GM18502 (cell line): ENCODE results near the gene RHAG.
"Not testable (repeated sequence)": the region's sequence is repeated elsewhere in the genome, so short reads cannot be mapped to it uniquely, and the experiment has no call there.

Experiments used
- ATAC-seq: cut with Tn5 transposase; IDR thresholded peaks from one replicate; pipeline ENCODE4 v1.9.1; 2021; ENCODE audit warnings: mild to moderate bottlenecking; ENCODE audit not compliant: unreplicated experiment, poor library complexity

RHAG gene

DNA sequence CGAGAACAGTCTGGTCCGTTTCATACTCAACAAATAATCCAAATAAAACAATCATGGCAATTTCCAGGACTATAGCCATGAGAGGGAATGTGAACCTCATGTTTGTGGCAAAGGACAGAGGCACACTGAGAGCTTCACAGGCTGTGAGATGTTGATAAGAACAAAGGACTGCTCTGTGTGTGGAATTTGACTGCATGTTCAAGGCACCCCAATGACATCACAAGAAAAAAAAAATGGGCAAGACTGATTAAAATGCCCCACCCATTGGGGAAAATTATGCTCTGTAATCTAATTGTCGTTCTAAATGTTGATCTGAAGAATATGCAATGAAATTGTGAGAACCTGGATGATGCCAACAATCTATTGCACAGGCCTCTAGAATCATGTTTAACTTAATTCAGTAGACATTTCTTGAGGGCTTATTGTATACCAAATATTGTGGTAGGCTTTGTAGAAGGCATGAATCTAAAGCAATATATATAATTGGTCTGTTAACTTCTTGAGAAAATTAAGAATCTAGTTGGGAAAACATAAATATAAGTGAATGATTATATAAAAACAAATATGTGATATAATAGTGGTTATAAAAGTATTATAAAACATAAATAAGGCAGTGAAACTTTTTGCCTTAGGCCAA lies at the start of gene RHAG:
TSS of gene RHAG (minus strand) at position 127 of the 637 bp plus-strand sequence. CDS start at position 100, 27 bp downstream.
- no peak for ATAC-seq

DNA sequence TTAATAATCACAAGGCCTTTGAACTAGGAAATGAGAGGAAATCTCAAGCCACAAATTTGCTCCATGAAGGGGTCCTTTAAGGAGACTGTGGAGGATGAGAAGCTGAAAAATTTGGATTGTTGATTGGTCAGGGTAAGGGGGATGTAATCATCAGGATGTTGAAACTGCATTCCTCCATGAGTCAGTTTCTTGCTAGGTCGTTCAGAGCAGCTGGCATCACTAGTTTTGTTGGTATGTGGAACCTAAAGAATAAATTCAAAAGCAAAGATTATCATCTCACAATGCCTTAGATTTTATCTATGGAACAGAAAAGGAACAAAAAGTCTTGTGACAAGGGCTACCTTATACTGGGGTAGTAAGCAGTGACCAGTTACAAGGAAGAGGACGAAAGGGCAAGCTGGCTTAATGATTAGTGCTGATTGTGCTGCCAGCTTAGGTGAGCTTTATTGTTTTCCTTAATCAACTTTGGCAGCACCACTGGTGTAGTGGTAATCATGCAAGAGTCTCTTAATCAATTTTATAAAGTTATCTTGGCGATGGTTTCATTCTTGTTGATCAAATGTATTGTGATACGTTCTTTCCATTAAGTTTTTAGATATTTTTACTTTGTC lies 40.1 kb upstream of the RHAG start:
- ATAC-seq, result no peak

DNA sequence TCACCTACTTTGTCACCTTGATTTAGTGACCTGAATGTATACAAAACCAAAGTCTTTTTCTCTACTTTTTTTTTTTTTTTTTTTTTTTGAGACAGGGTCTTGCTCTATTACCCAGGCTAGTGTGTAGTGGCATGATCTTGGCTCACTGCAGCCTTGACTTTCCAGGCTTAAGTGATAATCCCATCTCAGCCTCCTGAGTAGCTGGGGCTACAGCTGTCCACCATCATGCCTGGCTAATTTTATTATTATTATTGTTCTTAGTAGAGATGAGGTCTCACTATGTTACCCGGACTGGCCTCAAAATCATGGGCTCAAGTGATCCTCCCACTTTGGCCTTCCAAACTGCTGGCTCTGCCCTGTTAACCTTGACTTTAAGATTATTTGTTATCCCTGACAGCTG lies 39.2 kb upstream of the RHAG start:
- ATAC-seq, result no peak

DNA sequence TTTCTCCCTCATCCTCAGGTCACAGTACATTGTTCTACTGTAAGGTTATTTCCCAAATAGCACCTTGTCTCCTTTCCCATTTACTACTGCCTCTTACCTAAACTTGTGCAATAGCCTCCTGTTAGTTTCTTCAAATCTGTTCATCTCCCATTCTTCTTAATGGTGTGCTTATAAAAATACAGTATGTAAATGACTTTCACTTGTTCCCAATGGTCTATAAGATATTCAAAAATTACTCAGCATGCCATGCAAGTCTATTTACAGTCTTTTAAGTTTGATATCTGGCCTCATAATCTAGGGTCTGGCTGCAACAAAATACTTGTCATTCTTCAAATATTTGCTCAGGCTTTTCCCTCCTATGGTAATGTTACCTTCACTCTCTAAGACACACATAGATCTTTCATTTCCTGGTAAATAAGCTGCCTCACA lies 31.5 kb upstream of the RHAG start:
- no peak for ATAC-seq

DNA sequence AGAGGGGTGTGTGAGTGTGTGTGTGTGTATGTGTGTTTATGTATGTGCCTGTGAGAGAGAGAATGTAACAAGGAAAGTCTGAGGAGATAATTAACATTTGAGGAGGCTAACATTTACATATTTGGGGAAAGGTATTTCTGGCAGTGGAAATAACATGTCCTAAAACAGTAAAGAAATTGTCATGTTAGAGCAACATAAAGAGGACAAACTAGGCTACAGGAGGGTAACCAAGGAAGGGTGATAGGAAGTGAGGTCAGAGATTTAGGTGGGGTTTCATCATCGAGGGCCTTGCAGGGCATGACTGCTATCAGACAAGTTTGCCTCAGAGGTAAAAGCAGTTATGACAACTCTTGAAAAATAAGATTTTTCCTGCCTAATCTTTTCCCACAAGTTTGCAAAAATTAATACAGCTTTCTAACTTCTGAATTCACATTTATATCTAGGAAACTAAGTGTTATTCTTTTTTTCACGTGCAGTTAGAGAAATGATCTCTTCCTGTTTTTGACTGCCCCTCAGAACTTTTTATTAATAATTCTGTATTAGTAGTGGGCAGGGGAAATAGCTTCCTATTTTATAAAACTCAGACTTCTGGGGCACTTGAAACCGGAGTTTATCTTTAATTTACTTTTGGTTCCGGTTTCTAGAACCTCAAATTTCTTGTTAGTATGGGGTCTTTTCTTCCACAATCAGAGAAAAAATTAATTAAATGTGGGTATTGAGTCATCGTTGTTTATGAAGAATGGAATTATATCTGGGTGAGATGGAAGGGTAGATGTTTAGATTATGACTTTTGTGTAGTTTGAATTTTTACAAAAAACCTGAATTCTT lies 30.5 kb upstream of the RHAG start:
- no peak for ATAC-seq

DNA sequence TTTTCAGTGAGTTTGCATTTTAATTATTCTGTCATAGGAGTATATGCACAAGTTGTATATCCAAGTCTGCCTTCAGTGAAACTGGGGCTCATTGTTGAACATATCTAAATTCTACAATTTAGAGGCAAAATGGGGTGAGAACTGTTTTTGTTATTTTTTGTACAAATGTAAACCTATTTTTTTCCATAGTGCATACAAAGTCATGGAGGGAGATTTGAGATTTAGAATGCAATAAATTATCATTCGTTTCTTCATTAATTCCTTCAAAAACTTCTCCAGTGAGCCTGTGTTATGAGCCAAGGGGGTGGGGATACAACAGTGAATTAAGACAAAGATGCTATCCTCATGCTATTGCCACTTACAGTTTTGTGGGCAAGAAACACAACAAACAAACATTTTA lies 29.8 kb upstream of the RHAG start:
- ATAC-seq, result no peak

DNA sequence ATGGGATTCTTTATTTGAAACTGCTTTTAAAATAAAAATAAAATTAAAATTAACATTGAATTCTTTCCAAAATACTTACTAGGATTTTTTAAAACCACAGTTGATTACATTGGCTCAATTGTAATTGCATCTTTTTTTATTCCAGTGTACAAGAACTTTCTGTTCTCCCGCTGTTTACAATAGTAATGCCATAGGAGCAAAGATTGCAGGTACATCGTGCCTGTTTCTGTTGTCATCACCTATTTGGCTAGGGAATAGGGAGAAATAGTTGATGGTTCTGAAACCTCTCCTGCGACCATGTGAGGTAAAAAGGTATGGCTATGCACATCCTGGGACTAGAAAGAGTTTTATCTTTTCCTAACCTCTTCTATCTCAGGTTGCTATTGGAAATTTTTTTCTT lies 28.2 kb upstream of the RHAG start:
- ATAC-seq, result no peak

DNA sequence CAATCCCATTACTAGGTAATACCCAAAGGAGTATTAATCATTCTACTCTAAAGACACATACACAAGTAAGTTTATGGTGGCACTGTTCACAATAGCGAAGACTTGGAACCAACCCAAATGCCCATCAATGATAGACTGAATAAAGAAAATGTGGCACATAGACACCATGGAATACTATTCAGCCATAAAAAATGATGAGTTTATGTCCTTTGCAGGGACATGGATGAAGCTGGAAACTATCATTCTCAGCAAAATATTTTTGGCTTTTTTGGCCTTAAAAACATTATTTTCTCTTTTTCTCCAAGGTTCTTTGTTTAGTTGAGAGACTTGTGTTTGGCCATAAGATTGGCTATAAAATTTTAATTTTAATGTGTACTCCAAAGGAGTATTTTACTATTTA lies 27.4 kb upstream of the RHAG start:
- ATAC-seq, result not testable (repeated sequence)

DNA sequence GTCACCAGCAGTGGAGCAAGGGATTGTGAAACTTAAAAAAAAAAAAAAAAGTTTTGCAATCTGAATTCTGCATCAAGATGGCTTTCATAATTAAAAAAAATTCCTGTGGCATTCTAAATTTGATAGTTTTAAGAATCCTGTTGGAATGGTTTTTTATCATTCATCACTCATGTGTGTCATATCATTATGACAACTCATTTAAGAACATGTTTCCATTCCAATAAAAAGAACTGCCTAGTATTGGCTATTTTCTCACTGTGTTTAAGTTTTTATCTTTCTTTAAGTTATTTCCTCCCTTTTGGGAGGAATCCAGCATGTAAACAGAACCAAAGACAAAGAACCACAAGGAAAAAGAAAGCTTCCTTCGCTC lies 26.2 kb upstream of the RHAG start:
- ATAC-seq, result no peak

DNA sequence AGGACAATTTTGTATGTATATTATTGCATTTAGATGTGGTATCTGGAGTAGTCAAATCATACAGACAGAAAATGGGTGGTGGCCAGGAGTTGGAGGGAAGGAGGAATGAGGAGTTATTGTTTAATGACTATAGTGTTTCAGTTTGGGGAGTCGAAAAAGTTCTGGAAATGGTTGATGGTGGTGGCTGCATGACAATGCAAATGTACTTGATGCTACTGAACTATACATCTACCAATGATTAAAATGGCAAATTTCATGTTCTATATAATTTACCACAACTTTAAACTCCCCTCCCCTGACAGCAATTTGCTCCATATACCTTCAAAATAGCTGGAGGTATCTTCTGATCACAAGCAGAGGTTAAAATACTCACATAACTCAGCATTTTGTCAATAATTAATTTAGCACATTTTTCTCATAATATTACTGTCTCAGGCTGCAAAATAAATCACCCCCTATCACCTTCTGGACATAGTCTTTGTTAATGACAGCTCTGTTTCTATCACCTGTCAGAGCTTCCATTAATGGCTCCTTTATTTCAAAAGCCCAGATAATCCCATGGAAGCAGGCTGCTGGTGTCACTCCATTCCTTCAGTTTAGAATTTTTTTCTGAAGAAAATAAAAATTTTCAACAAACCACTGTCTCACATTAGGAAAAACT lies 25.7 kb upstream of the RHAG start:
- no peak for ATAC-seq

DNA sequence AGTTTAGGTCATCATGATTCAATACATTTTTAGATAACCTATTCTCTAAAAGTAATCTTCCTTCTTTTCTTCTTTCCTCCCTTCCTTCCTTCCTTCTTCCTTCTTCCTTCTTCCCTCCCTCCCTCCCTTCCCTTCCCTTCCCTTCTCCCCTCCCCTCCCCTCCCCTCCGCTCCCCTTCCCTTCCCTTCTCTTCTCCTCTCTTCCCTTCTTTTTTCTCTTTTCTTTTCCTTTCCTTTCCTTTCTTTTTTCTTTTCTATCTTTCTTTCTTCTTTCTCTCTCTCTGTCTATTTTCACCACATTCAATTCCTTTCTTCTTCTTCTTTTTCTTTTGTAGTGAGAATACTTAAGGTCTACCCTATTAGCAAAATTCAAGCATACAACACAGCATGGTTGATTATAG lies 17.3 kb upstream of the RHAG start:
- no peak for ATAC-seq

DNA sequence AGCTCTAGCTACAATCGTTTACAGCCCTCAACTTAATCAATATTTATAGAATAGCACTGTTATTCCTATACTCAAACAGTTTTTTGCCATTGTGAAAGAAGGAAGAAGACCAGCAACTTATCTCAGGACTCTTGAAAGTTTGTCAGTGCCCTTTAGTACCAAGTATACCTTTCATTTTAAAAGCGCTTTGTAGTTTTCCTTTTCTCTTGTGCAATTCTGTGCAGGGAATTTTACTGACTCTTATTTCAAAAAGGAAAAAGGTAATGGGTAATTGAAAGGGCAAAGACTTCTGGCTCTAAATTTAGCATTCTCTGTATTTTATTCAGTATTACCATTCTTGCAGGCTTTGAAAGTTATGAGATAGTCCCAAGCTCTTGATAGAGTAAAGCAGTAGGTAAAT lies 16.8 kb upstream of the RHAG start:
- no peak for ATAC-seq

DNA sequence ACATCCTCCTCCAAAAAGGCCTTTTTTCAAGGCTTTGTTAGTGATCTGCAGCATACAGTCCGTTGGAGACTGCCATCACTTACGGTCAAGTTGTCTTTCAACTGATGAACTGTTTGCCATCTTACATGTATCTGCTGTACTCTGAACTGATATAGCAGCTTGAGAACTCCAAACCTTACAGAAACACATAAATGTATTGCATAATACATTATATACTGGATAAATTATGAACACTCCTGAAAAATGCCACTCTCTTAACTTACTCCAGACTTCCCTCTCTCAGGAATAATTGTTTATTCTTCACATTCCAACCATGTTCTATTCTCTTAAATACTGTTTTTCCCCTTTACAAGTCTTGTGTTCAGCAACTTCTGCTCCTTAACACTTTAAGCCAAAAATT lies 14.6 kb upstream of the RHAG start:
- ATAC-seq, result no peak

DNA sequence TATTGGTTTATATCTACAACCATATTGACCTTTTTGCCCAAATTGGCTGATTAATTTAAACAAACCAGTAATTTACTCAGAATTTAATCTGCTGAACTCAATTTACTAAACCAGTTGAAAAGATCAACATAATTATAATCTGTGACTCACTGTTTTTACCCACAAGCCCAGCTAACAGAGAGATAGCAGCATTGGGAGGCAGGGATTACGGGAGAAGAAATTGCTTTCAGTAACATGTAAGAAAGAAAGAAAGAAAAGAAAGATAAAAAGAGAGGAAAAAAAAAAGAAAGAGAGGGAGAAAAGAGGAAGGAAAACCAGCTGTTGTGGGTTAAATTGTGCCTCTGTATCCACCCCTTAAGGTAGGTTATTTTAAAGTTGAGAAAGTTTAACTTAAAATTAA lies 13.3 kb upstream of the RHAG start:
- ATAC-seq, result no peak

DNA sequence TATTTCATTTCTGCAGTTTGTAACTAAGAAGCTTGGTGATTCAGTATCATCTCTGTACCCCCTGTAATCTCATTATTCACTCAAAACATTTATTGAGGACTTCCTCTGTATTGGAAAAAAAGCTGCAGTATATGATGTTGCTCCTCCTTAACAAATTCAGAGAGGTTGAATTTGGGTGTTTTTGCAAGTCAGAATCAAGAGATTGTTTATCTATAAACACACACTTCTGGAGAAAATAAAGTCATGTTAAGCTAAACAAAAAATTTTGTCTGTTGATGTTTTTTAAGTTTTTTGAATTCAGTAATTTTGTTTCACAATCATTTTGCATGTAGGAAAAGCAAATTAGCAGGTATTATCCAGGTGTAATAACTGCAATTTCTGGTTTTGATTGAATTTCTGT lies 11.4 kb upstream of the RHAG start:
- ATAC-seq, result no peak

DNA sequence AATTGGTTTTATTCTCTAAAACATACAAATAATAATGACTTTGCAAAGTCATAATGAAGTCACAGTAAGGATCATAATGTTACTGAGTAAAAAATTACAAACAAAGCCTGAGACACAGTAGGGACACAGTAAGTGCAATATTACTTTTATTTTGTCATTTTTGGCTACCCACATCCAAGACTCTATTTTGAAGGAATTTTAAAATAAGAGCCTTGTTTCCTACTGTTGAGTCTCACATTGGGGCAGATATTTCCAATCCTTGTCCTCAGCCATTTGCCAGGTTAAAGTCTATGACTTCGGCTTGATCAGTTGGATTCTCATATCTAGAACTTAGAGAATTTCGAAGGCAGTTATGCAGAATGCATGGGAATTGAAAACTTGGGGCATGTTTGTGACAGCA lies 10.8 kb upstream of the RHAG start:
- no peak for ATAC-seq

DNA sequence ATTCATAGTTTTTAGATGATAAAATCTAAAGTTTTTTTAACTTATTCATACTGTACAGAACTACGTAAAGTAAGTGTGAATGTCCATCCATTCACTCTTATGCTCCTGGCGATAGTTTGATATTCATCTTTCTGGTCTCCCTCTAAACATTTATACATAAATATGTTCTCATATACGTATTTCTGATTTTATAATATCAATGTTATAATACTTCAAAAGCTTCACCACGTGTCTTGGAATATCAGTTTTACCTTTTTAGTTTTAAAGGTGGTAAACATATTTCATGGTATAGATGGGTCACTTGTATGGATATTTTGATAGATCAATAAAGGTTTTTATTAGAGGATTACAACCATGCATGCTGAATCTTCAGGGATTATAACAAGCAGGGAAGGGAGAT lies 10.3 kb upstream of the RHAG start:
- no peak for ATAC-seq

DNA sequence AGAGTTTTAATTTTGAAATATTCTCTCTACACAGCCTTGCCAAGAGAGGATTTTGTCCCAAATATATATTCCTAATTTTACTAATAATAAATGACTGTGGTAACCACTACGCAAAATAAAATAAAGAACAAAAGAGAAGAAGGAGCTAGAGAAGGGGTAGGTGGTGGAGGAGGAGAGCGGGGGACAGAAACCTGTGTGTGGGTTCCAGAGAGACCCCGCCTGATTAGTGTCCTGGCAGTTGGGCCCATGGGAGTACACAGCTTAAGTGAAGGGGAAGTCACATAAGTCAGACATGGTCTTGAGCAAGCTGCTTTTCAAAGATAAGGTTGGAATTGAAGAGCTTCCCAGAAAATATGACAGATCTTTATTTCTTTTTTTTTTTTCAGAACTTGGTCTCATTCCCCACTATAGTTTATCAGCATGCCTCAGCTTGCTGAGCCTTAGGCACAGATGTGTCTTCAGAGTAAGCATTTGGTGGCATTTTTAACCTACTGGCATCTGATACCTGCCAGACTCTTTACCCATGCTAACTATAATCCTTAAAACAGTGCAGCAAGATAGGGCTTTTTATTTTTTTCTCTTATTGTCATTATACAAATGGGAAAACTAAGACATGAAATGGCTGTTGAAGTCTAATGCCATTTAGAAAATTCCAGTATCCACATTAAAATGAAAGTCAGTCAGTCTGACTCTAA lies 9.6 kb upstream of the RHAG start:
- no peak for ATAC-seq

DNA sequence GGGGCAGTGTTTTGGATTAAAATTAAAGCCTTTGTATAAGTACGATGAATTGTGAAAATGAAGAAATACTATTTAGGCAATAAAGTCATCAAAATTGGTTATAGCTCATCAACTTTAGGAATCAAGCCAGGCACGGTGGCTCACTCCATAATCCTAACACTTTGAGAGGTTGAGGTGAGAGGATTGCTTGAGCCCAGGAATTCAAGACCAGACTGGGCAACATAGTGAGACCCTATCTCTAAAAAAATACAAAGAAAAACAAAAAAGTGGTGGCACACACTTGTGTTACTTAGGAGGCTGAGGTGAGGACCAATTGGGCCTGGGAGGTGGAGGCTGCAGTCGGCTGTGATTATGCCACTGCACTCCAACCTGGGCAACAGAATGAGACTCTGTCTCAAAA lies 8.5 kb upstream of the RHAG start:
- no peak for ATAC-seq

DNA sequence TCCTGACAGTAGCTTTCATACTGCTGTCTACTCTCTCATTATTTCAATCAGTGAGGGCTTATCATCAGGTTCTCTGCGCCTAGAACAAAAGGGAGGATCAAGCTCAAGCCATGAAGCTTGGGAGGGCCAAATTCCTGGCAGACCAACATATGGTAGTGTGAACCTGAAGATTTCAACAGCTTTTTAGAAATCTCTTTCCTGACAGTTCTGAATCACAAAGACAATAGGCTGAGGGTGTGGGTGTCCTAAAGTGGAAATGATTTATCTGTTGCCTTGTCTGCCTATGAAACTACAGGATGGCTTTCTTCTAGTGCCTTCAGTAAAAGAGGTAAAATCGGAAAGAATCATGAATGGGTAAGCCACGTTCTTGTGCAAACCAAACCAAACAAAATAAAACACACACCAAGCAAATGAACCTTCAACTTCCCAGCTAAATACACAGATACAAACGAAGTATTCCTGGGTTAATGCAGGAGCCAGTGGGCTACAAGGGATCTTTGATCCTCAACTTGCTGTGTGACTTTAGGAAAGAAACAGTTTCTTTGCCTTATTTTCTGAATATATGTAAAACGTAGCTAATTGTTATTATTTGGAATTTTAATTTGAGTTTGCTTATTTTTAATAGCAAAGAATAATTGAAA lies 2.7 kb upstream of the RHAG start:
- ATAC-seq, result no peak
